H1 (cell line): ENCODE measurements around the gene GSK3B. TPM values are rescaled to one million over a fixed set of nuclear protein-coding genes. Genes with fewer than 3 reads are reported as not detected.

Experiments used
- polyA plus RNA-seq, 7 experiments: library from polyadenylated mRNA; depleted of rRNA in 3 of 7; stranded (reverse) in 5 of 7; unstranded in 2 of 7; fragments of >200 nt in 5 of 7; fragments of 200-250 nt in 2 of 7; gene quantifications; 1 replicate in 5 of 7; 2 replicates in 1 of 7; 4 replicates in 1 of 7; pipeline versions ENCODE4 v1.2.1 to v1.2.3, GENCODE V29; 2011 to 2013; ENCODE audit warnings: missing spikeins in 2 of 7, mixed read lengths in 2 of 7
- total RNA-seq: library from RNA; stranded (reverse); fragmentation: NEBNext Ultra II Directional; extraction: Animal tissue kit (Norgen Biotek cat#: 25700); gene quantifications from 2 replicates; pipeline ENCODE4 v1.2.1, GENCODE V29; 2021
- TF ChIP-seq, protein P1 (sequence below): IDR thresholded peaks from 2 replicates; pipeline ENCODE4 v1.6.1; 2012; ENCODE audit warnings: inconsistent platforms

Gene GSK3B
- total and polyA plus RNA-seq, 2 of the 8 experiments (the other 6 are each of a cell fraction or from before 2014, with no cell fraction given): 24.2 to 50.7 TPM

GRCh38 chr3:120095979-120096426 lies 1.8 kb upstream of the GSK3B start (continued):
- TF ChIP-seq, protein P1, sequence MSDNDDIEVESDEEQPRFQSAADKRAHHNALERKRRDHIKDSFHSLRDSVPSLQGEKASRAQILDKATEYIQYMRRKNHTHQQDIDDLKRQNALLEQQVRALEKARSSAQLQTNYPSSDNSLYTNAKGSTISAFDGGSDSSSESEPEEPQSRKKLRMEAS: no peak
